C4-2B (cell line): ENCODE measurements around the gene NOXA1.

ENCODE experiments used
- CTCF ChIP-seq: fragments of 450-650 bp; conservative IDR thresholded peaks from 2 replicates; pipeline ENCODE4 v1.5.1; 2017; ENCODE audit warnings: mild to moderate bottlenecking
- ZFX ChIP-seq: fragments of 450-650 bp; IDR thresholded peaks from 2 replicates; pipeline ENCODE4 v1.6.1; 2017

GRCh38 chr9:137441935-137442321 is 18.7 kb downstream of the NOXA1 start:
- TF ChIP-seq CTCF: no peak
- TF ChIP-seq ZFX: no peak
